ENCODE data around the gene HOOK2.

The HOOK2 gene

DNA sequence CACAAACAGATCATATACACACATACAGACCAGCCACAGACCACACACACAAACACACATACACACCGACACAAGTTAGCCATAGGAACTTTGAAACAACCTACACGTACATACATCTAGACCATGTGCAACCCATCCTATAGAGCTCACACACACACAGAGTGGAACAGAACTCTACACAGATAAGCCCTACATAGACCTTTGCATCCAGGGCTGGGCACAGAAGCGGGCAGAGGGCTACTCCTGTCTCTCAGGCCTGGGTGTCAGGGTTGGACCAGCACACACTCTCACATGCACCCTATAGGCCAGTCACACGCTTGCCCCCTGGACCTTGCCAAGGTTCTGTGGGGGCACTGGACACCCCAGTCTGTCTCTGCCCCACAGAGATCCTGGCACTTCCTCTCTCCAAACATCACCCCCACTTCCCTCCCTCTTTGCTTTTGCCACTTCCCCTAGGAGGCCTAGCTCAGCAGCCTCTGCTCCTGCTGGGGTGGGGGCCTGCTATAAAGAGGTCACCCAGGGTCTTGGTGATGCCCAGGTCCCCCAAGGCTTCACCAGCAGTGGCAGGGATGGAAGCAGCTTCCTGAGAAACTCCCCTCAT lies 10.2 kb upstream of the HOOK2 start:
- Histone ChIP-seq H3K4me3 (ENCODE audit: low read length, poor library complexity, severe bottlenecking) (no peak overlapping the region), H3F3A (ENCODE audit: low read depth) (no peaks in the 10 kb centered on the region; the same call in 1 of the 2 replicates)

DNA sequence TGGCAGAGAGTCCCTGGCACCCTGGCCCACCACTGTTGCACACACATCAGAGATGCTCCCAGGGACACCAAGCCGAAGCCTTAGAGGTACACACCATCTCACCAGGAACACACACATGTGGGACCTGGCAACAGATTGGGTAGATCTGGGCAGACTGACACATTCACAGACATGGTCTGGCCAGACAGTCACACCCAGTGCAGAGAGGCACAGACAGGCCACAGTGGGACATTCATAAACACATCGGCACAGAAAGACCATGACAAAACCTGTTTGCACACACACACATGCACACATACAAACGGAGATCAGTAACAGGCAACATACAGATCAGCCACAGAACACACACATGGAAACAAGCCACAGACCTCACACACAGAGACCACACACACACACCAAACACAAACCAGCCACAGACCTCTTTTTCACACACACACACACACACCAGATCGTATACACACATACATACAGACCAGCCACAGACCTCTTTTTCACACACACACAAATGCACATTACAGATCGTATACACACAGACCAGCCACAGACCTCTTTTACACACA lies 9.6 kb upstream of the HOOK2 start:
- TF ChIP-seq, protein P1, sequence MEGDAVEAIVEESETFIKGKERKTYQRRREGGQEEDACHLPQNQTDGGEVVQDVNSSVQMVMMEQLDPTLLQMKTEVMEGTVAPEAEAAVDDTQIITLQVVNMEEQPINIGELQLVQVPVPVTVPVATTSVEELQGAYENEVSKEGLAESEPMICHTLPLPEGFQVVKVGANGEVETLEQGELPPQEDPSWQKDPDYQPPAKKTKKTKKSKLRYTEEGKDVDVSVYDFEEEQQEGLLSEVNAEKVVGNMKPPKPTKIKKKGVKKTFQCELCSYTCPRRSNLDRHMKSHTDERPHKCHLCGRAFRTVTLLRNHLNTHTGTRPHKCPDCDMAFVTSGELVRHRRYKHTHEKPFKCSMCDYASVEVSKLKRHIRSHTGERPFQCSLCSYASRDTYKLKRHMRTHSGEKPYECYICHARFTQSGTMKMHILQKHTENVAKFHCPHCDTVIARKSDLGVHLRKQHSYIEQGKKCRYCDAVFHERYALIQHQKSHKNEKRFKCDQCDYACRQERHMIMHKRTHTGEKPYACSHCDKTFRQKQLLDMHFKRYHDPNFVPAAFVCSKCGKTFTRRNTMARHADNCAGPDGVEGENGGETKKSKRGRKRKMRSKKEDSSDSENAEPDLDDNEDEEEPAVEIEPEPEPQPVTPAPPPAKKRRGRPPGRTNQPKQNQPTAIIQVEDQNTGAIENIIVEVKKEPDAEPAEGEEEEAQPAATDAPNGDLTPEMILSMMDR (conservative IDR thresholded peaks at IDR 0.05; ENCODE audit: low read length): no peak
- no peak for TF ChIP-seq EZH2phosphoT487 (IDR thresholded peaks at IDR 0.05; ENCODE audit: borderline replicate concordance)
- no peaks in the 10 kb centered on the region for H3K79me2 ChIP-seq (ENCODE audit: insufficient read depth, low read length)
- no peak overlapping the region for H2AFZ ChIP-seq (ENCODE audit: low read length)
- no peaks in the 10 kb centered on the region for H4K20me1 ChIP-seq (ENCODE audit: insufficient read depth, low read length, poor library complexity, severe bottlenecking)
- H3K9ac ChIP-seq (ENCODE audit: low read depth, low read length, poor library complexity, severe bottlenecking): no peak overlapping the region
- no peaks in the 10 kb centered on the region for H3K9me2 ChIP-seq (replicated peaks; ENCODE audit: low read depth, low read length)
- H3K9me3 ChIP-seq (ENCODE audit: insufficient read depth, low read depth, low read length): no peaks in the 10 kb centered on the region
- H3K27me3 ChIP-seq (ENCODE audit: insufficient read depth, low read length, poor library complexity, severe bottlenecking): no peaks in the 10 kb centered on the region
- H3F3A ChIP-seq (ENCODE audit: low read depth): no peaks in the 10 kb centered on the region; the same call in 1 of the 2 replicates
- no peak overlapping the region for H3K4me2 ChIP-seq (ENCODE audit: low read depth, low read length, poor library complexity, severe bottlenecking)
- H3K4me3 ChIP-seq (ENCODE audit: low read length, poor library complexity, severe bottlenecking): no peak overlapping the region
- no peaks in the 10 kb centered on the region for H3K36me3 ChIP-seq (ENCODE audit: insufficient read depth, low read length)
- H3K4me1 ChIP-seq (ENCODE audit: insufficient read depth, low read length, poor library complexity, severe bottlenecking): peaks cover 23% of the 10 kb centered on the region

More for the DNA sequence above, 10.2 kb upstream of the HOOK2 start:
- Histone ChIP-seq H4K20me1 (ENCODE audit: insufficient read depth, low read length, poor library complexity, severe bottlenecking) (no peaks in the 10 kb centered on the region), H2AFZ (ENCODE audit: low read length) (no peak overlapping the region), H3K4me2 (ENCODE audit: low read depth, low read length, poor library complexity, severe bottlenecking) (peak overlapping the region; percentile 14), H3K9ac (ENCODE audit: low read depth, low read length, poor library complexity, severe bottlenecking) (peak overlapping the region; percentile 51), H3K9me3 (ENCODE audit: insufficient read depth, low read depth, low read length) (no peaks in the 10 kb centered on the region), H3K36me3 (ENCODE audit: insufficient read depth, low read length) (no peaks in the 10 kb centered on the region), H3K9me2 (replicated peaks; ENCODE audit: low read depth, low read length) (no peaks in the 10 kb centered on the region), H3K27me3 (ENCODE audit: insufficient read depth, low read length, poor library complexity, severe bottlenecking) (no peaks in the 10 kb centered on the region), H3K4me1 (ENCODE audit: insufficient read depth, low read length, poor library complexity, severe bottlenecking) (peaks cover 24% of the 10 kb centered on the region), H3K79me2 (ENCODE audit: insufficient read depth, low read length) (no peaks in the 10 kb centered on the region)
- TF ChIP-seq EZH2phosphoT487 (IDR thresholded peaks at IDR 0.05; ENCODE audit: borderline replicate concordance): no peak
- TF ChIP-seq, protein P1 (conservative IDR thresholded peaks at IDR 0.05; ENCODE audit: low read length): no peak

DNA sequence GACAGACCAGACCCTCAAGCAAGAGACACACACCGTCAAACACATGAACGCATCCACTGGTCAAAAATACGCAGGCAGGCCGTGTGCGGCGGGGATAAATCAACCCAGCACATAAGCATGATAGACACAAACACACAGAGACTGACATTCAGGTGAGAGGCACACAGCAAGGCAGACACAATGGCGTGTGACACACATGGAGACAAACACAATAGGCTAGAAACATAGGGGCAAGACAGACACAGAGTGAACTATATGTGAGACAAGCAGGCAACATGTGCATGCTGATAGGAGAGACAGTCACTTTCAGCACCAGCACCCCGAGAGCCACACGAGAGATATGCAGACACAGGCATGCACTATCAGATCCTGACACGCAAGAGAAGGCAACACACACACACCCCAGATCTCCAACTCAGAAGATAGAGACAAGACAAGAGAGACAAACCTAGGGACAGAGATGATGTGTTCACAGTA lies 9.1 kb upstream of the HOOK2 start:
- H3K4me2 ChIP-seq (ENCODE audit: low read depth, low read length, poor library complexity, severe bottlenecking): no peak overlapping the region

More for the DNA sequence above, 9.1 kb upstream of the HOOK2 start:
- H3K4me1 ChIP-seq (ENCODE audit: insufficient read depth, low read length, poor library complexity, severe bottlenecking): peaks cover 25% of the 10 kb centered on the region
- TF ChIP-seq EZH2phosphoT487 (IDR thresholded peaks at IDR 0.05; ENCODE audit: borderline replicate concordance): no peak
- TF ChIP-seq, protein P1 (conservative IDR thresholded peaks at IDR 0.05; ENCODE audit: low read length): no peak
- no peak overlapping the region for H3K4me3 ChIP-seq (ENCODE audit: low read length, poor library complexity, severe bottlenecking)
- H4K20me1 ChIP-seq (ENCODE audit: insufficient read depth, low read length, poor library complexity, severe bottlenecking): no peaks in the 10 kb centered on the region
- H3K36me3 ChIP-seq (ENCODE audit: insufficient read depth, low read length): no peaks in the 10 kb centered on the region
- no peaks in the 10 kb centered on the region for H3K79me2 ChIP-seq (ENCODE audit: insufficient read depth, low read length)
- no peak overlapping the region for H2AFZ ChIP-seq (ENCODE audit: low read length)
- no peaks in the 10 kb centered on the region for H3K27me3 ChIP-seq (ENCODE audit: insufficient read depth, low read length, poor library complexity, severe bottlenecking)
- H3K9me3 ChIP-seq (ENCODE audit: insufficient read depth, low read depth, low read length): no peaks in the 10 kb centered on the region
- no peak overlapping the region for H3K9ac ChIP-seq (ENCODE audit: low read depth, low read length, poor library complexity, severe bottlenecking)
- no peaks in the 10 kb centered on the region; the same call in 1 of the 2 replicates for H3F3A ChIP-seq (ENCODE audit: low read depth)
- H3K9me2 ChIP-seq (replicated peaks; ENCODE audit: low read depth, low read length): no peaks in the 10 kb centered on the region
